Measurements from ENCODE around the gene CAMK2A.

- TF ChIP-seq CTCF (IDR thresholded peaks at IDR 0.05) = no peak
- TF ChIP-seq POLR2A (IDR thresholded peaks at IDR 0.05) = no peak
These were observed 25.7 kb upstream of the CAMK2A start for GRCh38 chr5:150315245-150315644.

Data from tibial nerve (tissue), 3 donors.